ENCODE results near the gene MAP3K1. TPM values are rescaled to one million over a fixed set of nuclear protein-coding genes. Genes with fewer than 3 reads are reported as not detected.

Gene MAP3K1
- total and polyA plus RNA-seq, 2 experiments from 2014 or later = 9.5 to 14.4 TPM

GRCh38 chr5:56803025-56803424, 12.3 kb upstream of the MAP3K1 start:
- Histone ChIP-seq H4K20me1 (replicated peaks; ENCODE audit: insufficient read depth) (no peaks in the 10 kb centered on the region), H3K36me3 (ENCODE audit: insufficient read depth) (no peaks in the 10 kb centered on the region), H3K27ac (ENCODE audit: low read depth) (no peak overlapping the region), H3K9me2 (ENCODE audit: insufficient read depth) (no peaks in the 10 kb centered on the region; the same call in 1 of the 2 replicates), H3K79me2 (replicated peaks; ENCODE audit: insufficient read depth) (no peaks in the 10 kb centered on the region), H3K4me2 (no peak overlapping the region), H3K27me3 (ENCODE audit: insufficient read depth) (no peaks in the 10 kb centered on the region), H3F3A (replicated peaks; ENCODE audit: low read depth) (no peaks in the 10 kb centered on the region), H2AFZ (no peak overlapping the region), H3K4me3 (no peak overlapping the region), H3K4me1 (ENCODE audit: insufficient read depth) (no peaks in the 10 kb centered on the region)
- DNase-seq (ENCODE audit: low spot score) (no peak), ATAC-seq (no peak)
- peaks cover 4% of the 10 kb centered on the region for H3K27me3 Mint-ChIP-seq (ENCODE audit: insufficient read depth, low read depth, poor library complexity)
- H3K36me3 Mint-ChIP-seq (ENCODE audit: low read depth) = no peaks in the 10 kb centered on the region
- H3K4me1 Mint-ChIP-seq = no peaks in the 10 kb centered on the region
- no peak overlapping the region for H3K27ac Mint-ChIP-seq
- no peak overlapping the region for H3K4me3 Mint-ChIP-seq
- no peaks in the 10 kb centered on the region for H3K9me3 Mint-ChIP-seq
- TF ChIP-seq REST (IDR thresholded peaks at IDR 0.05; ENCODE audit: unreplicated experiment) (no peak), ZNF331 (CRISPR knock-in tag; IDR thresholded peaks at IDR 0.05; ENCODE audit: low read depth) (no peak), POLR2AphosphoS5 (IDR thresholded peaks at IDR 0.05; ENCODE audit: low read depth) (no peak), STAT1 (IDR thresholded peaks at IDR 0.05; ENCODE audit: unreplicated experiment) (no peak), CREB1 (CRISPR knock-in tag; IDR thresholded peaks at IDR 0.05; ENCODE audit: low read depth) (no peak), ZNF114 (CRISPR knock-in tag; IDR thresholded peaks at IDR 0.05) (no peak), ZNF462 (CRISPR knock-in tag; IDR thresholded peaks at IDR 0.05) (no peak), EZH2 (IDR thresholded peaks at IDR 0.05; ENCODE audit: low read depth, unreplicated experiment) (no peak)
- TF ChIP-seq, protein P1, sequence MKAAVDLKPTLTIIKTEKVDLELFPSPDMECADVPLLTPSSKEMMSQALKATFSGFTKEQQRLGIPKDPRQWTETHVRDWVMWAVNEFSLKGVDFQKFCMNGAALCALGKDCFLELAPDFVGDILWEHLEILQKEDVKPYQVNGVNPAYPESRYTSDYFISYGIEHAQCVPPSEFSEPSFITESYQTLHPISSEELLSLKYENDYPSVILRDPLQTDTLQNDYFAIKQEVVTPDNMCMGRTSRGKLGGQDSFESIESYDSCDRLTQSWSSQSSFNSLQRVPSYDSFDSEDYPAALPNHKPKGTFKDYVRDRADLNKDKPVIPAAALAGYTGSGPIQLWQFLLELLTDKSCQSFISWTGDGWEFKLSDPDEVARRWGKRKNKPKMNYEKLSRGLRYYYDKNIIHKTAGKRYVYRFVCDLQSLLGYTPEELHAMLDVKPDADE (IDR thresholded peaks at IDR 0.05) = no peak

All from GM23338 (cell line).